Fibroblast of the aortic adventitia (primary cell): Measurements from ENCODE around the gene VGF. TPM values are rescaled to one million over a fixed set of nuclear protein-coding genes. Genes with fewer than 3 reads are reported as not detected.

Experiments
- DNase-seq: peaks from one replicate; pipeline ENCODE4 v3.0.0-alpha.2; 2010; ENCODE audit warnings: low read depth
- H3K4me3 ChIP-seq: 2 replicates; pipeline ENCODE4 v1.5.1; 2011; ENCODE audit warnings: low read depth, mild to moderate bottlenecking, control low read depth, low read length, moderate library complexity
- CTCF ChIP-seq: IDR thresholded peaks from 2 replicates; pipeline ENCODE4 v1.5.1; 2011; ENCODE audit warnings: mild to moderate bottlenecking, low read length, control low read depth, inconsistent platforms; ENCODE audit not compliant: insufficient read depth
- total RNA-seq: library from RNA; depleted of rRNA; stranded (reverse); fragments of >200 nt; gene quantifications from 2 replicates; pipeline ENCODE4 v1.2.3, GENCODE V29; 2012; ENCODE audit warnings: low replicate concordance

VGF gene
- total RNA-seq, 1 donor: not detected

DNA sequence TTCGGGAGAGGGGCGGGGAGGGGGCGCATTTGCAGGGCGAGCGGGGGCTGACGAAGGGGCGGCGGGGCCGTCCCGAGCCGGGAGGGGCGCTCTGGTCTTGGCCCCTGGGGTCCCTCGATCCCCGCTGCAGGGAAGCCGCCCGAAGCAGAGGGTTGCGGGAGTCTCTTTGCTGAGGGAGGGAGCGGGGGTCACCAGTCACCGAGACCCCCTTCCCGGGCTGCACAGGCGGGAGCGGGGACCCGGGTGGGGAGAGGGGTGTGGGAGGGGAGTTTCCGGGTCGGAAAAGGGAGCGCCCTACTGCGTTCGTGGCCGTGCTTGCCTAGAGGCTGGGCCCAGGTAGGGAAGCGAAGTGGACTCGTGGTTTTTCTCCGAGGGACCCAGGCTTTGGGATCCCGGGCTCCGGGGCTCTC, 10.7 kb downstream of the VGF start:
- TF ChIP-seq CTCF: no peak
- peak overlapping the region; percentile 79 for H3K4me3 ChIP-seq
- no peak for DNase-seq

DNA sequence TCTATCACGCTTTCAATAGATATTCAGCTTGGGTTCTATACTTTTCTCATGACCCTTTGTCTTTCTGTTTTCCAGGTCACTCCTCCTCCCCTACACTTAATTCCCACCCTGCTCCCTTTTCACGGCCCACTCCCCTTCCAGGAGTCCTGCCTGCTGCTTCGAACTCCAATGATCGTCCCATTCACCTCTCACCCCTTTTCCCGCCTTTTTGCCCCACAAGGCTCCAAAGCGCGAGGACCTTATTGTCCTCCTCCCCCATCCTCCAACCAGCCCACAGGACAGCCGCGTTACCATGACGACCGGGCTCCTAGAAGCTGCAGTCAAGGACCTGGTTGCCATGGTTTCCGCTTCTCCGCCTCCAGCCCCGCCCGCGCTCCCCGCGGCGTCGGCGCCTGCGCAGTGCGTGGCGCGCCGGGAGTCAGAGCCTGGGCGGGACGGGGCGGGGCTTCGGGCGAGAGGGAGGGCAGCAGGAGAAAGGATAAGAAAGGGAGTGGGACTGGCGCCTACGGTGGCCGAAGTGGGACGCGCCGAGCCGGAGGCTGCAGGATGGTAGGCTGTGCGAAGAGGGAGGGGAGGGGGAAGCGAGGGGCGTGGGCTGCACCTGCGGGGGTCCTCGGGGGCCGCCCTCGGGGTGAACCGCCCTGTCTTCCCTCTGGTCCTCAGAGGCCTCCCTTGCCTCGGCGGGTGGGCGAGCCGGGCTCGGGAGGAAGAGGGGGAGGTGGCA, 11.2 kb downstream of the VGF start, which contains the start of gene AP1S1:
Gene AP1S1, plus strand, starts transcription at position 508 of the 724 bp plus-strand sequence. Its CDS starts 39 bp downstream, at position 547.
- peak; percentile 91 for DNase-seq
- H3K4me3 ChIP-seq: peak within 1 kb of the TSS; percentile 79
- no peak for TF ChIP-seq CTCF

DNA sequence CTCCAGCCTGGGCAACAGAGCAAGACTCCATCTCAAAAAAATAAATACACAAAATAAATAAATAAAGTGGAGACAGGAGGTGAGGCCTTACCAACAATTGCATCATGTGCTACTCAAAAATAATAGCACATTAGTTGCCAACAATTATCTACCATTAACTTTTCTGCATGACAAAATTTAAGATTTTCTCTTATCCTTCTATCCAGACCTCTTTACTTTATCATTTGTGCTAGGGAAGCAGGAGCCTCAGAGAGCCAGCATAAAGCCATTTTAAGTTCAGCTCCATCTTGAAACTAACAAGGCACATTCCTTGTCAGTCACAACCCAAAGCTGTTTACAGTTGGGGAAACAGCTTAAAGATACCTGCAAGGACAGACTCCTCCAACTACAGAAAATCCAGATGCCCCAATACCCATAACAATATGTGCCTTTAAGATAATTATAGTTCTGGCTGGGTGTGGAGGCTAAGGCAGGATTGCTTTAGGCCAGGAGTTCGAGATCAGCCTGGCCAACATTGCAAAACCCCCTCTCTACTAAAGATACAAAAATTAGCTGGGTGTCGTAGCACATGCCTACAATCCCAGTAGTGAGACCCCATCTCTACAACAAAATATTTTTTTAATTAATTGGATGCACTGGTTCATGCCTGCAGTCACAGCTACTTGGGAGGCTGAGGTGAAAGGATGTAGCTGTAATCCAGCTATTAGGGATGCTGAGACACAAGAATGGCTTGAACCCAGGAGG, 13.3 kb downstream of the VGF start:
- TF ChIP-seq CTCF: no peak
- no peak for DNase-seq
- no peak overlapping the region for H3K4me3 ChIP-seq

DNA sequence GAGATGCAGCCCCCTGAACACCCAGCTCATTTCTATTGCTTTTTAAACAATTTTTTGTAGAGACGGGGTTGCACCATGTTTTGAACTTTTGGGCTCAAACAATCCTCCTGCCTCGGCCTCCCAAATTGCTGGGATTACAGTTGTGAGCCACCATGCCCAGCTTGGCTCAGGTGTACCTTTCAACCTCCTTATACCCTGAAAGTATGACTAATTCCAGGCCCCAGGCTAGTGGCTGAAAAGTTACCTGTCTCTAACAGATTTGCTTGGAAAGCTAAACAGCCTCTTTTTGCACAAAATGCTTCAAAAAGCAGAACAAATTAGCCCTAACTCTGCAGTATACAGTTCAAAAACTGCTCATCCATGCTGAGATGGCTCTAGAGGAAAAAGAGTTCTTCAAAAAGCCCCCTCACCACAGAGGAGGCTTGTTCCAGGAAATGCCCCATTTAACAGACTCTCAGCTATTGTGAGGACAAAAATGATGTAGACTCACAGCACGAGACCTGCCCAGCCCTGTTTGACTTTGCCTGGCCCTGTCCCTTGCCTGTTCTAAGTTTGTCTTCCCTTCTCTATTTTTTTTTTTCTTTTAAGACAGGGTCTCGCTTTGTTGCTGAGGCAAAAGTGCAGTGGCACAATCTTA, 24.5 kb downstream of the VGF start:
- no peak for TF ChIP-seq CTCF
- no peak for DNase-seq

DNA sequence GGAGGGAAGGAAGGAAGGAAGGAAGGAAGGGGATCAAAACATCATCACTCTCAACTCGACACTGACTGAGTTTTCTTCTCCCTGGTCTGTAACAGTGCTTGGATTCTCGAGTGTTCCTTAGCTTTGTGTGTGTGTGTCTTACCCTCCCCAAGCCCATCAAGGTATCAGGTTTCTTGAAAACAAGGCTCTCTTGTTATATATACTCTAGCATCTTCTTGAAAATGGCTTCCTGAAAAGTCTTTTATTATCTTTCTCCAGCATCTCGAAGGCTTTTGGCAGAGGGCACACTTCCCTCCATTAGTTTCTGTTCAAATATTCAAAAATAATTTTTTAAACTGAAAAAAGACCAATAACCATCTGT, 25.1 kb downstream of the VGF start:
- H3K4me3 ChIP-seq: no peak overlapping the region
- DNase-seq: no peak
- no peak for TF ChIP-seq CTCF

More for the DNA sequence above, 24.5 kb downstream of the VGF start:
- no peak overlapping the region for H3K4me3 ChIP-seq

- no peak overlapping the region for H3K4me3 ChIP-seq
- DNase-seq: peak; percentile 96
- TF ChIP-seq CTCF: peak; percentile 73
Observed at GRCh38 chr7:101138213-101138870, 27.0 kb downstream of the VGF start.
